HepG2 (cell line): ENCODE results near the gene FIBP. TPM values are rescaled to one million over a fixed set of nuclear protein-coding genes. Genes with fewer than 3 reads are reported as not detected.

Experiments
- ARID3A ChIP-seq: IDR thresholded peaks from 2 replicates; pipeline ENCODE4 v1.6.1; 2012; ENCODE audit warnings: low read depth, low read length, improper control_type of control experiment
- ATF2 ChIP-seq: sonication (generic); formaldehyde crosslinking; IDR thresholded peaks from 2 replicates; pipeline ENCODE4 v1.4.0; 2020; ENCODE audit warnings: missing genetic modification reagents
- GATAD2A ChIP-seq: IDR thresholded peaks from 2 replicates; pipeline ENCODE4 v1.6.1; 2016
- HNF1A ChIP-seq, 2 experiments: sonication (generic) in 1 of 2; formaldehyde crosslinking in 1 of 2; IDR thresholded peaks; 2 replicates each; pipeline versions ENCODE4 v1.4.0 to v1.6.1; 2016 to 2020; ENCODE audit warnings: borderline replicate concordance in 1 of 2, low read depth in 1 of 2, mild to moderate bottlenecking in 1 of 2, missing genetic modification reagents in 1 of 2
- KDM2A ChIP-seq: sonication (generic); formaldehyde crosslinking; IDR thresholded peaks from 2 replicates; pipeline ENCODE4 v1.4.0; 2020; ENCODE audit warnings: low read depth, missing genetic modification reagents, borderline replicate concordance
- MTA1 ChIP-seq: sonication (generic); formaldehyde crosslinking; IDR thresholded peaks from 2 replicates; pipeline ENCODE4 v1.4.0; 2020; ENCODE audit warnings: missing genetic modification reagents, mild to moderate bottlenecking, borderline replicate concordance
- STAT5B ChIP-seq: sonication (generic); formaldehyde crosslinking; IDR thresholded peaks from 2 replicates; pipeline ENCODE4 v1.4.0; 2020; ENCODE audit warnings: missing genetic modification reagents
- SYNCRIP ChIP-seq: fragments of 200-400 bp; formaldehyde crosslinking; IDR thresholded peaks from 2 replicates; pipeline ENCODE4 v1.6.1; 2018; ENCODE audit warnings: mild to moderate bottlenecking, low read depth, low read length; ENCODE audit not compliant: insufficient read depth
- ZMYM2 ChIP-seq: sonication (generic); formaldehyde crosslinking; IDR thresholded peaks from 2 replicates; pipeline ENCODE4 v1.8.0; 2022; ENCODE audit warnings: mild to moderate bottlenecking, missing genetic modification reagents
- ZNF318 ChIP-seq: sonication (generic); formaldehyde crosslinking; IDR thresholded peaks from 2 replicates; pipeline ENCODE4 v1.4.0; 2020; ENCODE audit warnings: mild to moderate bottlenecking, missing genetic modification reagents
- ZNF382 ChIP-seq: sonication (generic); formaldehyde crosslinking; IDR thresholded peaks from 2 replicates; pipeline ENCODE4 v1.5.0; 2020; ENCODE audit warnings: missing genetic modification reagents, mild to moderate bottlenecking, borderline replicate concordance
- ZNF562 ChIP-seq: sonication (generic); formaldehyde crosslinking; IDR thresholded peaks from 2 replicates; pipeline ENCODE4 v1.8.0; 2022; ENCODE audit warnings: missing genetic modification reagents, borderline replicate concordance
- ZNF724P ChIP-seq: sonication (generic); formaldehyde crosslinking; IDR thresholded peaks from 2 replicates; pipeline ENCODE4 v1.8.0; 2022; ENCODE audit warnings: missing genetic modification reagents, borderline replicate concordance
- polyA plus RNA-seq, 8 experiments: library from polyadenylated mRNA; depleted of rRNA in 3 of 8; stranded (reverse) in 7 of 8; unstranded in 1 of 8; fragments of >200 nt; fragmentation: Illumina TruSeq in 4 of 8; extraction: Trizol in 4 of 8; gene quantifications; 2 replicates each; pipeline versions ENCODE4 v1.2.1 to v1.2.3, GENCODE V29; 2011 to 2016; ENCODE audit warnings: low read depth in 4 of 8, missing spikeins in 1 of 8, mixed read lengths in 1 of 8; ENCODE audit not compliant: insufficient read depth in 1 of 8
- total RNA-seq, 5 experiments: library from RNA; depleted of rRNA; stranded (reverse); fragments of >200 nt; fragmentation: Illumina TruSeq; extraction: Trizol; gene quantifications; 2 replicates each; pipeline ENCODE4 v1.2.3, GENCODE V29; 2016; ENCODE audit warnings: low read depth in 1 of 5

FIBP gene
- total and polyA plus RNA-seq, 2 of the 13 experiments (the other 11 are each of a cell fraction or from before 2014, with no cell fraction given): 42.9 to 62.1 TPM

- TF ChIP-seq ATF2 (CRISPR knock-in tag) (peak; percentile 73; the same call in 1 of the 2 replicates), ZNF724P (CRISPR knock-in tag) (no peak; the same call in 1 of the 2 replicates), STAT5B (CRISPR knock-in tag) (peak; percentile 90), GATAD2A (CRISPR knock-in tag) (peak; percentile 57; the same call in 1 of the 2 replicates), ZMYM2 (no peak), ZNF562 (CRISPR knock-in tag) (no peak), HNF1A (IDR thresholded peaks at IDR 0.05; ENCODE audit: low read depth) (no peak), HNF1A (CRISPR knock-in tag; IDR thresholded peaks at IDR 0.05; ENCODE audit: borderline replicate concordance) (peak; percentile 54; the same call in 1 of the 2 replicates), ZNF382 (CRISPR knock-in tag) (no peak), ARID3A (peak; percentile 34; the same call in 1 of the 2 replicates), KDM2A (peak; percentile 86), MTA1 (CRISPR knock-in tag) (no peak; the same call in 1 of the 2 replicates), ZNF318 (CRISPR knock-in tag) (no peak), SYNCRIP (no peak)
Measured at GRCh38 chr11:65919141-65919572, 30.9 kb upstream of the FIBP start, which contains the start of gene DRAP1 (continued).
